Inflammatory macrophage (primary cell): ENCODE measurements around the gene AGBL1.
"Not testable (repeated sequence)": the region's sequence is repeated elsewhere in the genome, so short reads cannot be mapped to it uniquely, and the experiment has no call there.

Experiments
- DNase-seq, 2 donors: peaks; one replicate each; pipeline ENCODE4 v3.0.0-alpha.2; 2020 to 2022

The AGBL1 gene

DNA sequence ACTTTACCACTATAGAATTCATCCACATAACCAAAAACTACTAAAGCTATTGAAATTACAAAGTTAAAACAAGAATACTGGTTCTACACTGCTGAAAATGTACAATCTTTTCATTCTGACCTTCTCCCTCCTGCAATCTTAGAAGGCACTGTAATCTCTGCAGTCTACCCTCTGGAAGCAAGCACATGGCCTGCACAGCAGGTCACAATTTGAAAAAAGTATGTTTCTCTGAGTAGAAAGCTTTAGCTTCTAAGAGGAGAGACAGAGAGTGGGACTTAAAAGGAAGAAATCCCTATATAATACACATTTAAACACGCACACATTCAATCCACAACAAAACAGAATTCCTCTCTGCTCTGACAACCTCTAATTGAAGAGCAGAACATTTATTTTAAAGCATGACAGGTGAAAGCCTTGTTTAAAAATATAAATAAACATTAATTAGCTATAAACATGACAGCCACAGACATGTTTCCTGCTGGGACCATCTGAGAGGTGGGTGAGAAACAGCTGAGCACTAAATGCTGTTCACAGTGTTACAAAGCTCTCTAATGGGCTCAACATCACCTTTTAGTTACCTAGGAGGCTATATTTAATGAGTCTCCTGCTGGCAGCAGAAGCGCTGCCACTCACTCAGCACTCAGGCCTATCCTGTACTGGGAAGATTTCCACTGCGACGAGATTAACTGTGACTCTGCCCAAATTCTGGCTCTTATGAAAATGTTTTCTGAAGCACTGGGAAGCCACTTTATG, 447.4 kb downstream of the AGBL1 start:
- no peak for DNase-seq

DNA sequence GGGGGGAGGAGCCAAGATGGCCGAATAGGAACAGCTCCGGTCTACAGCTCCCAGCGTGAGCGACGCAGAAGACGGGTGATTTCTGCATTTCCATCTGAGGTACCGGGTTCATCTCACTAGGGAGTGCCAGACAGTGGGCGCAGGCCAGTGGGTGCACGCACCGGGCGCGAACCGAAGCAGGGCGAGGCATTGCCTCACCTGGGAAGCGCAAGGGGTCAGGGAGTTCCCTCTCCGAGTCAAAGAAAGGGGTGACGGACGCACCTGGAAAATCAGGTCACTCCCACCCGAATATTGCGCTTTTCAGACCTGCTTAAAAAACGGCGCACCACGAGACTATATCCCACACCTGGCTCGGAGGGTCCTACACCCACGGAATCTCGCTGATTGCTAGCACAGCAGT, 448.4 kb downstream of the AGBL1 start:
- DNase-seq: not testable (repeated sequence)

DNA sequence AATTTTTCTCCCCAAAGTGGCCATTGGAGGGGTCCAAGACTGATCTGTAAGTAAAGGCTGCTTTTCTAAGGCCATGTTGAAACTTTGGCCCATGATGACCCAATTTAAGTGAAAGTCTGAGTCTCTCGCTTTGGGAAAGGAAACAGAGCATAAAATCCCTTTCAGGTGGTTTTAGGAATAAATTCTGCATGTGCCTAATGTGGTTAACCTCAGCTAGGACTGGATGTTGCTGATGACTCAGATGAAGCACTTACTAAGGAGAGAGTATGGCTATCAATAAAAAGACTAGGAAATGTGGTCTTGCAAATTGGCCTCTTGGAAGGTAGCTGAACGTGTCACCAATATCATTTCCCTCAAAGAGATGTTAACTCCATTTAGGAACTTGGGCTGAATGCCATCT, 458.5 kb downstream of the AGBL1 start:
- DNase-seq: no peak

DNA sequence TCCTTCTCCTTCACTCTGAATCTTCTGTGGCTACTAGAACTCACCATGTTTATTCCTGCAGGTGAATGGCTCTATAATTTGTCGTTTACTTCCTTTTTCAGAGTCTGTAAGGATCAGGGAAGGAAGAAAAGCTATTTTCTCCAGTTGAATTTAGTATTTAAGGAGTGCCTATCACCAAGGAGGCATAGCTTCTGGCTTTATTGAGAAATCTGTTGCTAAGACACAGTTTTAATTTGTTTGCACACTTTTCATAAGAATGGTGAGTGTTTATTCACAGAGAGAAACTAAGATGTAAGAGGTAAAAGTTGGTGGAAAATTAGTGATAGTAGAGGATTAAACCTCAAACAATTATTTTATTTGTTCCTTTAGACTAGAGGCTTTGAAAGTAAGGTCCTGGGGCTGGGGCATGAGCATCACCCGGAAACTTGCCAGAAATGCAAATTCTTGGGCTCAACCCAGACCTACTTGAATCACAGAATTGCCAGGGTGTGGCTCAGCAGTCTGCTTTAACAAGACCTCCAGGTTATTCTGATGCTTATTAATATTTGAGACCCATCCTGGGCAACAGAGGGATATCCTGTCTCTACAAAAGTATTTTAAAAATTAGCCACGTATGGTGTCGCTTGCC, 461.3 kb downstream of the AGBL1 start:
- no peak for DNase-seq

DNA sequence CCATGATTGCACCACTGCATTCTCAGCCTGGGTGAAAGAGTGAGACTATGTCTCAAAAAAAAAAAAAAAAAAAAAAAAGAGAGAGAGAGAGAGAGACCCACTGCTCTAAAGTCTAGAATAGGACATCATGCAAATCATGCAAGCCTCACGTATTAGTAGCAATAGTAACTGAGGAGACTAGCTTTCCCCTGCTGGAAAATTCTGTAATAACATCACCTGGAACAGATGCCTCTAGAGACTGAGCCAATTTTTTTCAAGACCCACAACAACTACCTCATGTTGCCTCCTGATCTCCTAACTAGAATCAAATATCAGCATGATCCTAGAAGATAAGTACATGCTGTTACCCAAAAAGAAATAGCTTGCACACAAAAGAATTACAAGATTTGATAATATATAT, 461.9 kb downstream of the AGBL1 start:
- DNase-seq: no peak

DNA sequence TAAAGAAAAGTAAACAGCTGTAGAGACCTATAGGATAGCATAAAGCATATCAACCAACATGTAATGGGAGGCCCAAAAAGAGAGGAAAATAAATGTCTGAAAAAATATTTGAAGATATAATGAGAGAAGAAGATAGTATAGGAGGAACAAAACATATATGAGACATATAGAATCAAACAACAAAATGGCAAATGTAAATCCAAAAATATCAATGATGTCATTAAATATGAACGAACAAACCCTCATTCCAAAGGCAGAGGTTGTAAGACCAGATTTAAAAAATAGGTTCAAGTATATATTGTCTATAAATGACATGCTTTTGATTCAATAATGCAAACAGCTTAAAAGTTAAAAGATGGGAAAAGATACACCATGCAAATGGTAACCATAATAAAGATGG, 470.4 kb downstream of the AGBL1 start:
- no peak for DNase-seq

DNA sequence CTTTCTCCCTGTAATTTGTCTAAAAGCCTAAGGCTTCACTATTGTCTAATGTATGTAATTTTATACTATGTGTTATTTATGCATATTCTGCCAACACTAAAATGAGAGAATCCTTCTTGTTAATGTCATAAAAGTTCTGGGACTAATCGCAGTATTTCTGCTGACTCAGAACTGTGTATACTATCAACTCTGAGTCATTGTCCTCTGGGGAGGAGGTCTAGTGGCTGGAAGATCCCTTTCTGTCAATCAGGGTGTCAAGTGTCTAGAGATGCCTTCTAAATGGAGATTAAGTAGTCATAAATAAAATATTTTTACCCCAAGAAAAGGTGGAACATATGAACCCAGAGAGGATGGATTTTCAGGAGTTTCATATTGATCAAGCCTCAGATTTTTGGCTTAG, 473.4 kb downstream of the AGBL1 start:
- no peak for DNase-seq

DNA sequence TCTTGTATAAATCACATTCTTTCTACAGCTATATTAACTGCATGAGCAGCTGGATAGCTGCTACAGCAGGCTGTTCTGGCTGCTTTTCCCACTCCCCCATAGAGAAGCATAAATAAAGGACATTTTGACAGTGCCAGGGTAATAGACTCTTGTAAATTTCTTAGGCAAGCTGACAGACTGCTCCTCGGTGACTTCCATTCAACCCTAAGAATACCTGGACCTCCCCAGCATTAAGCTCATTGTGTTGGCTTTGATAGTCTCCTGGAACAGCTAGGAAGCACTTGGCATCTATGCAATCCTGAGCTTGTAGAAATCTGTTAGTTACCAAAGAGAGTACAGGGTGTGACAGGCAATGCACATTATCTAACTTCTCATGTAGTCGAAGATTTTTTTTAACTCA, 475.4 kb downstream of the AGBL1 start:
- no peak for DNase-seq

DNA sequence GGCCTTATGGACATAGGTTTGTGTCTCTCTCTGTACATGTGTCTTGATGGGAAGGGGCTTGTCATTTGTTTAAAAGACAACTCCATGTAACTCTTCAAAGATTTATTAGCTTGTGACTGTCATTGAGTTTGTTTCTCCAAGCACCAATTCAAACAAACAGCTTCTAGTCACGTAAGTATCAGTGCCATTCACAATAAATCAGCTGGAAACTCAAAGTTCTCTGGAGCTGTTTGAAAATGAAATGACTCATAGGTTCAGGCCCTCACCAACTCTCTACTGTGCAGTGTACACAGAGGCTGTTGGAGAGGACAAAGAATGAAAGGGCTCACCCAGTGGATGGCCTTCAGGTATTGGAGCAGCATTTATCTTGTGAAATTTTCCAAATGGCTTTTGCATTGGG, 476.3 kb downstream of the AGBL1 start:
- no peak for DNase-seq

DNA sequence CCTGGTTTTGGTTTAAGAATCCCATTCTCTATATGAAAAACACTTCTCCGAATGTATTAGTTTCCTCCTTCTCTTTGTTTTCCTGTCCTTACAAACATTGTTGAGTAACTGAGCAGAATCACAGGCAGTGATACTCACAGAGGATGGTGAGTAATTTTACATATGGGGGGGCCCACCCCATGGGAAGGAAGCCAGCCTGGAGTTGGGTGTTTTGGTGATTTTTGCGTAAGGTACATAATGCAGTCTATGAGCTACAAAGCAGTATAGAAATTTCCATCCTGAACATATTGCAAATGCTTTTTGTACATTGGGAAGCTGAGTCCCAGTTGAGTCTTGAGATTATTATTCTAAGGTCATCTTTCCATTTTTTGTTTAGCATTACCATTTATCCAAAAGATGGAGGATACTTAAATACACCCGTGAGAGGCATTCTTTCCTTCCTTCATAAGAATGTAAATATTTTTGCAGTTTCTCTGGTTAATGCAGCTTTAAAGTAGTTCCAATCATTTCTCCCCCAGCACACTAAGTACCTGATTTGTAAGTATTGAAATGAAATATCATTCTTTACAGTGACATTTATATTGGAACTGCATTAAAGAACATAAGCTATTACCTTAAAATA, 476.8 kb downstream of the AGBL1 start:
- DNase-seq: no peak

DNA sequence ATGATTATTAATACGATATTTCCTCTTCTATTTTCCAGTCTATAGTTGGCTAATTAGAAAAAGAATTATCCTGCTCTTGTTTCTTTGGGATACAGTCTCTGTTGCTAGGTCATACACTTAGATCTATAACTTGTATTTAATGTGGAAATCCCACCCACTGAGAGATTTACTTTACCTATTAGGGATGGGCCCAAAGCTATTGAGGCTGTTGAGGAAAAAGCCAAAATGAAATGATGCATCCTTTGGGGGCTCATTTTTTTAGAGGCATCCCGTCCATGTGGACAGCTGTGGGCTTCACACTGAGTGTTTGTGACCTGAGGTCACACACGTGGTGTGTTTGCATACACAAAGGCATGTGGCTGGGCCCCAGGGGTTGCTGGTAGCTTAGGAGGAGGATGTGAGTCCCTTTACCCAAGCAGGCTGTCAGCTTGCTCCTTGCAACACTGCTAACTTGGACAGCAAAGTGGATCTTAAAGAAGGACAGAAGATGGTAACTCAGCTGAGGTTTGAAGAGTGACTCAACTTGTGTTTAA, 477.4 kb downstream of the AGBL1 start:
- no peak for DNase-seq

DNA sequence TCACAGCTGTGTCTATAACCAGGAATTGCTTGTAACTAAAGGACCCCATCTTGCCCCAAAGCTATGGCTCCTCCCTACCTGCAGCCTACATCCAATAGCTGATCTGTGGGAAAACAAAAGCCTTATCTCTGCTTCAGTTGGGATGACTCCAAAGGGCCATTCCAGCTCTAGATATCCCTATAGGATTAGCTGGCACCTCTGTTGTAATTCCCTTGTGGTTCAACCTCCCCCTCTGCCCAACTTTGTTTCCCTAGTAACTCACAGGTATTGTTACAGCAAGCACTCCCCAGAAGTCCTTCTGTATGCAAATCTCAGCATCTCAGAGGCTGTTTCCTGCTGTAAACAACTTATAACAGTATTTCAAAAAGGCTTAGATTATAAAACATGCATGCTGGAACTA, 478.6 kb downstream of the AGBL1 start:
- DNase-seq: no peak

DNA sequence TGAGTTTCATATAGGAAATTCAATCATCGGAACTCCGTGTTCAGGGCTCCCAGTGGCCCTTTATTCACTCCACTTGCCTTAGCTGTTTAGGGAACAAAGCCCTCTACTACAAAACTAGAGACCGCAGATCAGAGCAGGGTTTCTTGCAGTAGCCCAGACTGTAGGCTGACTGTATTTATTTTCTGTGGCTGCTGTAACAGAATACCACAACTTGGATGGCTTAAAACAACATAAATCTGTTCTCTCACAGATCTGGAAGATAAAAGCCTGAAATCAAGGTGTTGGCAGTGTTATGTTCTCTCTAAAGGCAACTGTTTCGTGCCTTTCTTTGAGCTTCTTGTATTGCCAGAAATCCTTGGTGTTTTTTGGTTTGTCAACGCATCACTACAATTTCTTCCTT, 479.0 kb downstream of the AGBL1 start:
- DNase-seq: no peak

DNA sequence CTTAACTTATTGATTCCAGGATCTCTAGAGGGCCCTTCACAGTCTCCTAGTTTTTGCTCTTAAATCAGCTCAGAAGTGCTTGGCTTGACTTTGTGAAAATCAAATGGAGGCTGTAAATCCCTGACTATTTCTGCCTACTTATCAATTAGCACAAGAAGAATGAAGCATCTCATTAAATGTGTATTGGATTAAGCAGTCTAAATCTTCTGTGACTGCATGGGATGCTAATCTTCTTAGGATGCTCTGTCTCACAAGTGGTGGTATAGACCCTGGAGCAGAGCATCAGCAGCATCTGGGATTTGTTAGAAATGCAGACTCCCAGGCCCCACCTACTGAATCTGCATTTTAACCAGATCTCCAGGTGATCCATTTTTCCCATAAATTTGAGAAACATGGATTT, 488.7 kb downstream of the AGBL1 start:
- DNase-seq: no peak

DNA sequence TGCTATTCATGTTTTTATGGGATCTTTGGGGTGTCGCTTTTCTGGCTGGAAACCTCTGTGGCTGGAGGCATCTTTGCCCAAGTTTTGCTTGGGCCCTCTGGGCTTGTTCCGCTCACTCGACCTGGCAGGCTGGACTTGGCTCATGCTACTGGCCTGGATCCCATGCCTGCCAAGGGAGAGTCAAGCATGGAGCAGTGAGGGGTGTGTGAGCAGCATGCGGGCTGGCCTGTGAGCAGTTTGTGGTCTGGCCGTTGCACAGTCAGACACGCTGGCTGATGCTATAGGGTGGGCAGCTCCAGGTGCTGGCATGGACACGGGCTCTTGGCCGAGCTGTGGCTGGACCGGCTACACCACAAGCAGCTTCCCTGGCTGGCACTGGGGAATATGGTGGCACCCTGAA, 491.1 kb downstream of the AGBL1 start:
- no peak for DNase-seq

DNA sequence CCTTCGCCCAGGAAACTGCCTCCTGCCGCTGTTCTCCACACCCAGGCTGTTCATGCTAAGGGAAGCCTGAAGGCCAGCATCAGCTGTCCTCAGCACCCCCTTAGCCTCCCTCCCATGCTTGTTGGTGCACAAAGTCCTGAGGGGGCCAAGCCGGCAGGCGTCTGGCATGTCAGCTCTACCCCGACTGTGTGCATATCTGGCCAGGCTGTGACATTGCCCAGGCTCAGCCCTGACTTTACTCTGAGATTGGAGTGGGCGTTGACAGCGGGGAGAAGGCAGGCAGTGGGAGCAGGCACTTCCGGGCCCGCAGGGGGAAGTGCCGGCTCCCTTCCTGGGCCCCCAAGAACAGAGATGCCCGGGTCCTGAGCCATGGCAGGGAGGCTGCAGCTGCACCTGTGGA, 492.2 kb downstream of the AGBL1 start:
- no peak for DNase-seq

DNA sequence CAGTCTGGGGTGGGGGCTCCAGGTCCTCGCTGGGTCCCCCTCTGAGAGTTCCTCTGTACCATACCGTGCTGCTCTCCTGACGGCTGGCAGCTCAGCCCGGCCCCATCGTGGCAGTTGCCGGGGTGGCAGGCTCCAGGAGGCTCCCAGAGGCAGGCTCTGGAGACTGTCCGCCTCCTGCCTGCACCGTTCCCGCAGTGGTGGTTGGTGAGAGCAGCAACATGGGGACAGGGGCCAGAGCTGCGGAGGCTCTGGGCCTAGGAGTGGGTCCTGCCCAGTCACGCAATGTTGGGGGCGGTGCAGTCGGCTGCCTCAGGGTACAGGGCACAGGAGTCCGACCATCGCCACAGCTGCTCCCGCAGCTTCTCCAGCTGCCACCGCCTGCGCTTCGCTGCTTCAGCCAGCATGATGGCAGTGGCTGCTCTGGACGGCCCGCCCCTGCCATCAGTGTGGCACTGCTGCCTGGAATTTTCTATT, 492.7 kb downstream of the AGBL1 start:
- no peak for DNase-seq

DNA sequence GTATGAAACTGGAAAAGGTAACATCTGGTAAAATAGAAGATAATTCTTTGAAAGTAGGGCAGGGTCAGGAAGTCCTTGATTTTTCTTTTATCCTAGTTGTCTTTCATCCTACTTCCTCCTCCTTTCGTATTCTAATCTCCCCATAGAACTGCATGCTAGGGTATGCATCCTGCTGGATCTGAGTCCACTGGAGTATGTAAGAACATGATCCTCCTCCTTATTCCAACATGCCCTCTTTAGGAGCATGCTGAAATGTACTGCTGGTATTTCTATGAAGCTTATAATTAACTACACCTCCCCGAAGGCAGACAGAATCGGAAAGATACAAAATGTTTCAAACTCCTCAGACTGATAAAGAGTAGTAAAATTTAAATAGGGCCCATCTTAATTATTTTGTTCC, 493.8 kb downstream of the AGBL1 start:
- DNase-seq: no peak

DNA sequence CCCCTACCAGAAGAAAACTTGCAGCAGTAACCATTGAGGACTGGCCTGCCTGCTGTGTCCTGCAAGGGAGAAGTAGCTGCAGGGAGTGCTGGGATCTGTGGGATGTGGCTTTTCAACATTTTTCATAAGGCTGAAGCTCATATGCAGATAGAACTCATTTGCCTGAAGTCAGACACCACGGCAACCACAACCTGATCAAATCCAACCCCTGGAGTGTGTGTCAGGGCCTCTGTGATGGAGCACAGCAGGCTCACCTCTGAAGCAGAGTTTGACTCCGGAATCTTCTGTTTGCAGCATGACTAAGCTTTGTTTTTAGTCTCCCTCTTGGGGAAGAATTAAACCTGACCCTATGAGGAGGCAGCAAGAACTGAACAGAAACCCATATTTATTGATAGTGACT, 508.7 kb downstream of the AGBL1 start:
- no peak for DNase-seq

DNA sequence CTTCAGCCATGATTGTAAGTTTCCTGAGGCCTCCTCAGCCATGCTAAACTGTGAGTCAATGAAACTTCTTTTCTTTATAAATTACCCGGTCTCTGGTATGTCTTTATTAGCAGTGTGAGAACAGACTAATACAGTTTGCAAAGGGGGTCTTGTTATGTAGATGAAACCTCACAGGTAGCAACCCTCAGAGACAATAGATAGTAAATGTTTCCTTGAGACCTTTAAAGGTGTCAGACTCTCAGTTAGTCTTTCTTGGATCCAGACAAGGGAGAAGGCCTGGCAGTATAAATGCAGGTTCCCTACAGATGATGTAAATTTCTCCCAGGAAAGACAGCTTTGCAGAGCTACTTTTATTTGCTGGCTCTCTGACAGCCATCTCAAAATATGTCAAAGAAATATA, 510.8 kb downstream of the AGBL1 start:
- DNase-seq: no peak

DNA sequence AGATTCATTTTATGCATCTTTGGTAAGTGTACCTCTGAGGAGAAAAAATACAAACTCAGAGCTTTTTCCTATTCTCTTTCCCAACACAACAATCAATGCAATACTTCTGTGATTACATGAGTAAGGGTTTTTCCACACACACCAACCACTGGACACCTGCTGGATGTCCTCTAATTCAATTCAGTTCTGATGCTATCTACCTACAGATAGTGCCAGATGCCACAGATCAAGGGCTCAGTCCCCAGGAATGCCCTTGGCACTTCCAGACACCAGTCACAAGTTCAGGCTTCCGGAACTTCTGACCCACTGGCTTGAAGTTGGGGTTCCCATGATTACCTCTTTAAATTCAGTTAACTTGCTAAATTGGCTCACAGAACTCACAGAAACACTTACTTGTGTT, 511.5 kb downstream of the AGBL1 start:
- no peak for DNase-seq

DNA sequence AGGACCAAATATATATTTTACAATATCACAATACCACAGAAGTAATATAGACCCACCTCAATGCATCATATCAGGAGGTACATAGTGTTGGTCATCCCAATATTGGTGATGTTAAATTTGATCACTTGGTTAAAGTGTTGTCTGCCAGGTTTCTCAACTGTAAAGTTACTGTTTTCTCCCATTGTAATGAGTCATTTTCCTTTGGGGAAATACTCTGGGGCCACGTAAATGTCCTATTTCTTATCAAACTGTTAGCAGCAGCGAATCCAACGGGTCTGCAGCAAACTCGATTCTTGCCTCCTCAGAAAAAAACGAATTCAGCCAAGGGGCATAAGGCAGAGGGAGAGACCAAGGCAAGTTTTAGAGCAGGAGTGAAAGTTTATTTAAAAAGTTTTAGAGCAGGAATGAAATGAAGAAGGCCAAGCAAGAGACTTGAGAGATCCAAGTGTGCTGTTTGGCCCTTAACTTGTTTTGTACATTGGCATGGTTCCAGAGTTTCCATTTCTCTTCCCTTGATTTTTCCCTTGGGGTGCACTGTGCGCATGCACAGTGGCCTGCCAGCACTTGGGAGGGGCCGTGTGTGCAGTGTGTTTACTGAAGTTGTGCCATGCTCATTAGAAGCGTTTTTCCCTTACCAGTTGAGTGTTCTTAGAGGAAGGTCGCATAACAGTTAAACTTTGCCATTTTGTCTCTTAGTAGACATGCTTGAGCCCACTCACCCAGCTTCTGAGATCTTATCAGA, 512.5 kb downstream of the AGBL1 start:
- no peak for DNase-seq

DNA sequence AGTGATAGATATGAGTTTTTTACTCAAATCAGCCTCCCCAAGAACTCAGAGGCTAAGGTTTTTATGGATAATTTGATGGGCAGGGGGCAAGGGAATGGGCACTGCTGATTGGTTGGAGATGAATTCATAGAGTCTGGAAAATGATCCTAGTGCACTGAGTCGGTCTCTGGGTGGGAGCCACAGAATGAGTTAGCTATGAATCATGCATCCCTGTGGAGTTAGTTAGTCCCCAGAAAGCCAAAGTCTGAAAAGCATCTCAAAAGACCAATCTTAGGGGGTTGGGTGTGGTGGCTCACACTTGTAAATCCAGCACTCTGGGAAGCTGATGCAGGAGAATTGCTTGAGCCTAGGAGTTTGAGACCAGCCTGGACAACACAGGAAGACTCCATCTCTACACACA, 516.1 kb downstream of the AGBL1 start:
- no peak for DNase-seq
